HL-60/S4 (cell line): ENCODE results near the gene CHCHD1.
"Not testable (repeated sequence)": the region's sequence is repeated elsewhere in the genome, so short reads cannot be mapped to it uniquely, and the experiment has no call there.

ENCODE experiments used
- in situ Hi-C: fragments of 300-500 bp; cut with MboI; formaldehyde crosslinking; loops from 2 replicates; pipeline ENCODE4 v1.14.3; 2022; ENCODE audit warnings: low sequenced_read_pairs

CHCHD1 gene

DNA sequence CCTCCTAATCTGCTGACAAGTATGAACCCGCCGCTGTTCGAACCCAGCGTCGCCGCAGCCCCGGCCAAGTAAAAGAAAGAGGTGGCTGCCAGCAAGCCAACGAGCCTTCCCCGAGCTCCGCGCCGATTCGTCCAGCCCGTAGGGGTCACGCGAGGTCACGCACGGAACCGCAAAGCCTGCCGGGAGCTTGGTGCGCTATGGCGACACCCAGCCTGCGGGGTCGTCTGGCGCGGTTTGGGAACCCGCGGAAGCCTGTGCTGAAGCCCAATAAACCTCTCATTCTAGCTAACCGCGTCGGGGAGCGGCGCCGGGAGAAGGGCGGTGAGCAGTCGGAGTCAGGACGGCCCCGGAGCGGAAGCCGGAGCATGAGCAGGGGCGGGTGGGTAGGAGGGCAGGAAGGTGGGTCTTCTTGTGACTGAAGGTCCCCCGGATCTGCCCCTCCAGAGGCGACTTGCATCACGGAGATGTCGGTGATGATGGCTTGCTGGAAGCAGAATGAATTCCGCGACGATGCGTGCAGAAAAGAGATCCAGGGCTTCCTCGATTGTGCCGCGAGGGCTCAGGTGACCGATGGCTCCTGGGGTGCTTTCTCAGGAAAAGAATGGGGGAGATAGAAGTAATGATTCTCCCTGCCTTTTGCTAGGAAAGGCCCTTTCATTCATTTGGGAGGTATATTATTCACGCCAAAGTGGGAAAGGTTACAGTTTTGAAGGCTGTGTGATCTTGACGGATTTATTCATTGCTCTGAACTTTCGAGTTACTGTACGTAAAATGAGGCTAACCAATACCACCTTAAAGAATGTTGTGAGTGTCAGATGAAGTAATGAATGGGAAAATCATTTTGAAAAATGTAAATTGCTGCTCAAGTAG is at the start of gene CHCHD1:
CHCHD1 (plus strand) TSS at position 170 of the 870 bp plus-strand sequence; CDS start at position 198, 28 bp downstream.
- in situ Hi-C loops: no loop called here

DNA sequence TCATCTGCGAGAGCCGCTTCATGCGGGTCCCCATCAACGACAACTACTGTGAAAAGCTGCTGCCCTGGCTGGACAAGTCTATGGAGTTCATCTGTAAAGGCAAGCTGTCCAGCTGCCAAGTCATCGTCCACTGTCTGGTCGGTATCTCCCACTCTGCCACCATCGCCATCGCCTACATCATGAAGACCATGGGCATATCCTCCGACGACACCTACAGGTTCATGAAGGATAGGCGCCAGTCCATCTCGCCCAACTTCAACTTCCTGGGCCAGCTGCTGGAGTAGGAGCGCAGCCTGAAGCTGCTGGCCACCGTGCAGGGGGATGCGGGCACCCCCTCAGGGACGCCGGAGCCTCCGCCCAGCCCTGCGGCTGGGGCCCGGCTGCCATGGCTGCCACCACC is 49.4 kb upstream of the CHCHD1 start:
- in situ Hi-C loops: no loop called here

DNA sequence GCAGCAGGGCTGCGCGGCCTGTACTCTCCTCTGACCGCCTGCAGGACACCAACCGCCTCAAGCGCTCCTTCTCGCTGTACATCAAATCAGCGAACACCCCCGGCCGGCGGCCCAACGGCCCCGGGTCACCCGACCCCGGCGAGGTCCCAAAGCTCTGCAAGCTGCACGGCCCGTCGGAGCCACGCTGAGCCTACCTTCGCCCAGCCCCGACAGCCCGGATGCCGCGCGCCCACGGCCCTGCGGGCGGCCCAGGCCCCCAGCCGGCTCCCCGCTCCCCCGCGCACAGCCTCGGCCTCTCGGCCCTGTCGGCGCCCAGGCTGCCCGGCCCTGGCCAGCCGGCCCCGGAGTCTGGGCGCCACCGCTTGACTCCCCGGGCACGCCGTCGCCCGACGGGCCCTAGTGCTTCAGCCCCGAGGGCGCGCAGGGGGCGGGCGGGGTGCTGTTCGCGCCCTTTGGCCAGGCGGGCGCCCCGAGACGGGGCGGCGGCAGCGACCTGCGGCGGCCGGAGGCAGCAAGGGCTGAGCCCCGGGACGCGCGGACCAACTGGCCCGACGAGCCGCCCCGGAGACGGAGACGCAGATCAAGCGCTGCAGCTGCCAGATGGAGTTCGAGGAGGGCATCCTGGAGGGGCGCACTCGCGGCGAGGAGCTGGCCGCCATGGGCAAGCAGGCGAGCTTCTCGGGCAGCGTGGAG is 48.8 kb upstream of the CHCHD1 start:
- in situ Hi-C loops: no loop called here

DNA sequence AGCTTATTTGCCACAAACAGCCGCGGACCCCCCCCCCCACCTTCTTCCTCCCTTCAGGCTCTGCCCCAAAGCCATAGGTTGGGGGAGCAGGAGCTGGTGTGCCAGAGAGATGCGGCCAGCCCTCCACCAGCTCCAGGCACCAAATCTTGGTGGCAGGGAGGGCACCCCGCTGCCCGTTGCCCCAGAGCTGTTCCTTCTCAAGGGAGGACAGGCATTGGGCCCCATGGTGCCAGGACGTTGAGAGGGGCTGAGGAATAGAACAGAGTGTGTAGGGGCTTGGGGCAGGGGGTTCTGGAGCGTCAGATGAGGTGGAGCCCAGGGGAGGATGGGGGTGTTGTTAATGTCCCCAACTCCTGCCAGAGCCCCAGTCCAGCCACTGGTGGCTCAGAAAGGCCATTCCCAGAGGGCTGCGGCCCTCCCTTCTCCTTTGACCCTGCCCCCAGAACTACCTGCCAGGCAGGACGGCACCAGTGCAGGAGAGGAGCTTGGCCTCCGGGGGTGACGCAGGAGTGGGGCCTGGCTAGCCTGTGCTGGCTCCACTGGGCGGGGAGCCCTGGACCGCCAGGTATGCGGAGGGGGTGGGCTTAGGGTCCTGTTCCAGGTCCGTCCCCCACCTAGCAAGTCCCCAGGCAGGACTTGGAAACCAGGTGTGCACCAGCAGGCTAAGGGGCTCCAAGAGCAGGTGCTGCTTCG is 47.7 kb upstream of the CHCHD1 start:
- in situ Hi-C loops: no loop called here

DNA sequence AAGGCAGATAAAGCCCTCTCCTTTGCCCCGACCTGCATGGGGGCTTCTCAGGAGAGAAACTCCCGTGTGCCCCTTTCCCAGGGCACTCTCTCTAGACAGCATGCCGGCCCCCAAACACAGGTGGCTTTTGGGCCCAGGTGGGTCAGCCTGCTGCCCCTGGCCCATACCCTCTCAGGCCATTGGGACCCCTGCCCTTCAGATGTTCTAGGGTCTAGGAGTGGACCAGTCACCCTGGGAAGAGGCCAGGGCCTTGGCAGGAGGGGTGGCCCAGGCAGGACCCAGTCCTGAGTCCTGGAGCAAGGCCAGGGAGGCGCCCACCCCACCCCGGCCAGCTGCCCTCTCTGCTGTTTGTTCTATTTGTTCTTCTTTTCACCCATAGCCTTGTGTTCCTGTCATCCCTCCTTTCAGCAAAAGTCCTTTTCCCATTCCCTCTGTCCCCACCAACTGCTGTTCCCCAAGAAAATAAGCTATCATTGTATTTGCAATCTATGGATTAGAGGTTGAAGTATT is 47.0 kb upstream of the CHCHD1 start:
- in situ Hi-C loops: no loop called here

DNA sequence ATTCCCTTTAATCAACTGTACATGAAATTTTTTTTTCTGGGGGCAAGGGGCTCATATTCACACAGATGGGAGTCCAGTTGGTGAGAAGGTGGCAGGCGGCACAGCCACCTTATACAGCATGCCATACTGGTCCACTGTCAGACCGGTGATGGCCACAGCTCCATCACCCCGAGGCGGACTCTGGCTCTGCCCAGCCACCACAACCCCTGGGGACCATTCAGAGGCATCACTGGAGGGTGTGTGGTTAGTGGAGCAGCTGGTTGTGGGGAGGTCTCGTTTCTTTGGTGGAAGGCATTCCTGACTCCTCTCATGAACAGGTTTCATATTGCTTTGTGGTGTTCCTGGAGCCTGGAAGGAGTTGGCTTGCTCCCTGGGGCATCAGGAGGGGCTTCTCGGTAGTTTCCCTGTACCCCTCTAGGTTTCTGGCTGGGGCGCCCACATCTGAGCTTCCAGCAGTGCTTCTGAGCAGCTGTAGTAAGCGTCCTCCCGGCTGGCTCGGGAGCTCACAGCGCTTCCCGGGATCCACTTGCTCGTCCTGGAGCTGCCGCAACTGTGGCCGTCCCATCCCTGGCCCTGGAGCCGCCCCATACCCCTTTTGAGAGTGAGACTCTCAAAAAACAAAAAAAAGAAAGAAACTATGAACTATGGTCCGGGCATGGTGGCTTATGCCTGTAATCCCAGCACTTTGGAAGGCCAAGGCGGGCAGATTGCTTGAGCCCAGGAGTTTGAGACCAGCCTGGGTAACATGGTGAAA is 41.2 kb upstream of the CHCHD1 start:
- in situ Hi-C loops: not testable (repeated sequence)

DNA sequence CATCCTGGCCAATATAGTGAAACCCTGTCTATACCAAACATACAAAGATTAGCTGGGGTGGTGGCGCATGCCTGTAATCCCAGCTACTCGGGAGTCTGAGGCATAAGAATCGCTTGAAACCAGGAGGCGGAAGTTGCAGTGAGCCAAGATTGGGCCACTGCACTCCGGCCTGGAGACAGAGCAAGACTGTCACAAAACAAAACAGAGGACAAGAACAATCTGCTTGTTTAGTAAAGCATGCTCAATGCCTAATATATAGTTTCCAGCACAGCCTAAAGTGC is 39.5 kb upstream of the CHCHD1 start:
- in situ Hi-C loops: no loop called here

DNA sequence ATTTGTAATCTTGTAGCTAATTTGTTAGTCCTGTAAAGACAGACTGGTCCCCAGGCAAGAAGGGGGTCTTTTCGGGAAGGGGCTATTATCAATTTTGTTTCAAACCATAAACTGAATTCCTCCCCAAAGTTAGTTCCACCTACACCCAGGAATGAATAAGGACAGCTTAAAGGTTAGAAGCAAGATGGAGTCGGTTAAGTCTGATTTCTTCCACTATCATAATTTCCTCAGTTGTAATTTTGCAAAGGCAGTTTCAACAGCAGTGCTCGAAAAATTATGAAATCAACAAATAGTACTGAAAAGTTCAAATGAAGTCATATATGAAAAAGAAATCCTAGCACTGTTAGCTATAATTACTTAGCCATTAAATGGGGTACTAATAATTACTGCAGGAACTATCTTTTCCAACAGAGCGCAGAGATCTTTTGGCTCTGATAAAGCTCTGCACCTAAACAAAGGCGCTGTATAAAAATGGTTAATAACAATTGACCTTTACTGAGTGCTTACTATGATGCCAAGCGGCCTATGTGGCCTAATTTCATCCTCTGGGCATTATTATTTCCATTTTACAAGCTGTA is 38.4 kb upstream of the CHCHD1 start:
- in situ Hi-C loops: no loop called here

DNA sequence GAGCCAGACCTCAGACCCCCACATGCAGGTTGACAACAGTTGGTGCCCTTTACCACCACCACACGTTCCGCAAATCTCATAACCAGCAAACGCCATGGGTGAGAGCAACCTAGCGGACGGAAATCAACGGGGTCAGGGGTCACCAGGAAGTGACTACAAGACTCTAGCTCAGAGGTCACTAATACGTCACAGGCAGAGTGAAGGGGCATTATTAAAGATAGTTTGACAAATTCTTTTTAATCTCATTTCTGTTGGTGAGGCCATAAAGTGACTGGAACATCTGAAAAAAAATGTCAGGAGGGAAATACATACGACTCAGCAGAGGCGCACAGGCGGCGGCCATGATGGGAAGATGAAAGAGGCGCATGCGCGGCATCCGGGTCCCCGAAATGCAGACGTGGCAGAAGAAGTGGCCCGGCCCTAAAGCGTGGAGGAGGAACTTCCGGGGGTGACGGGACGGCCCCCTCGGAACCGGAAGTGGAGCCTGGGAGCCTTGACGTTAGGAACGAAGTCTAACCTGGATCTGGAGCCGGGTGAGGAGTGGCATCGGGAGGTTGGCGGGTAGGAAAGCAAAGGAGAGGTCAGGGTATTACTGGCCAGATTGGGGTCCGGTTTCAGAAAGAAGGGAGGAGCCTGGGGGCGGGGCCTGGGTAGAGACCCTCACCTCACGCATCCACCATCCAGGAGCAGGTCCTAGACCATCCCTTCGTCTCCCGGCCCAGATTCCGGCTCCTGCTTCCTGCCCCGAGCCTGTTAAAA is 37.8 kb upstream of the CHCHD1 start, which contains the start of gene SEC24C:
SEC24C (plus strand) TSS at position 468 of the 759 bp plus-strand sequence. CDS start 2,461 bp downstream, outside the sequence.
- in situ Hi-C loops: no loop called here

DNA sequence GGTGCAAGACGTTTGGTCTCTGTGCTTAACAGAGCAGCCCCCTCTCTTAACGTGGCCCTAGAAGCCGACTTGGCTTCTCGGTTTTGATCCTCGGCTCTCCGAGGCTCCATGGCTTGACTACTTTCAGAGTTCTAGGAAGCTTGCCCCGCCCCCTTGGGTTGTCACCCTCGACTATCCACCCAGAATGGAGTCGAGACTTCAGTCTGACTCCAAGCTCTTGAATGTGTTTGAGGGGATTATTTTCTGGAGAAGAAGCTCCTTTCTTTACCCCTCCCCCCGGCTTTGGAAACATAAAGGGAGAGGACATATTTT is 37.2 kb upstream of the CHCHD1 start:
- in situ Hi-C loops: no loop called here

DNA sequence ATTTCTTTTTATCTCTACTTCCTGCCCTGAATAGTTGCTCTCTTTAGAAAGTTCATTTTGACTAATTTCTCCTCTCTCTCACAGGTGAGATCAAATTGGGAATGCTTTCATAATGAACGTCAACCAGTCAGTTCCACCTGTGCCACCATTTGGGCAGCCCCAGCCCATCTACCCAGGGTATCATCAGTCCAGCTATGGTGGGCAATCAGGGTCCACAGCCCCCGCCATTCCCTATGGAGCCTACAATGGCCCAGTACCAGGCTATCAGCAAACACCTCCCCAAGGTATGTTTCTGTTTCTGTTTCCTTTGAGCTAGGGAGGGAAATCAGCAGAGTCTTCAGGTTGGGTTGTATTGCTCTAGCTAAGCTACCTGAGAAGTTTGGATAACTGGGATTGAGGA is 35.1 kb upstream of the CHCHD1 start:
- in situ Hi-C loops: no loop called here

DNA sequence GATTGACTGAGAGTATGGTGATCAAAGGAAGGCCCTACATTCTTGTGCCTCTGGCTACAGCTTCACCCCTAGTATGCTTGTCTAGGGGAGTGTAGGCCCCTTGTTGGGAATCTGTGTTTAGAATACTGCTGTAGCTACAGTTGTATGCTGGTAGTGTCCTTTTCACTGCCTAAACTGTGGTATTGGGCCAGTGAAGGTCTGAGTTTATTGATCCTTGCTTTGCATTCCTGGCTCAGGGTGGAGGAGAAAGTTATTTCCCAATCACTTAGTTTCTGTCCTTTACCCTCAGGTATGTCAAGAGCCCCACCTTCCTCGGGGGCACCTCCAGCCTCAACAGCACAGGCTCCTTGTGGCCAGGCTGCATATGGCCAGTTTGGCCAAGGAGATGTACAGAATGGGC is 31.0 kb upstream of the CHCHD1 start:
- in situ Hi-C loops: no loop called here

DNA sequence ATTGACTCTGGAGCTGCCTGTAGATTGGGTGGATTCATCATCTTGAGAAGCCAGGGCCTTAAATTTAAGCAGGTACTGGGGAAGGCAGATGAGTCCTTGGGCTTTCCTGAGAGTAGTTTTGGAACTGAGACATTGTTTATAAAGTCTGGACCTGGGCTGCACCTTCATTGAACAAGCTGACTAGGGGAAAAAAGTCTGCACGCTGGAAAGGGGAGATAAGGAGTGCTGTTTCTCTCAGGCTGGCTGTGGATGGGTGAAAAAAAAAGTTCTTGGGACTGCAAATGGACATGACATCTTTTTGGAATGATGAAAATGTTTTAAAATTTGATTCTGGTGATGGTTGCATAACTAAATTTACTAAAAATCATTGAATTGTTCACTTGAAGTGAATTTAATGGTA is 25.7 kb upstream of the CHCHD1 start:
- in situ Hi-C loops: no loop called here

DNA sequence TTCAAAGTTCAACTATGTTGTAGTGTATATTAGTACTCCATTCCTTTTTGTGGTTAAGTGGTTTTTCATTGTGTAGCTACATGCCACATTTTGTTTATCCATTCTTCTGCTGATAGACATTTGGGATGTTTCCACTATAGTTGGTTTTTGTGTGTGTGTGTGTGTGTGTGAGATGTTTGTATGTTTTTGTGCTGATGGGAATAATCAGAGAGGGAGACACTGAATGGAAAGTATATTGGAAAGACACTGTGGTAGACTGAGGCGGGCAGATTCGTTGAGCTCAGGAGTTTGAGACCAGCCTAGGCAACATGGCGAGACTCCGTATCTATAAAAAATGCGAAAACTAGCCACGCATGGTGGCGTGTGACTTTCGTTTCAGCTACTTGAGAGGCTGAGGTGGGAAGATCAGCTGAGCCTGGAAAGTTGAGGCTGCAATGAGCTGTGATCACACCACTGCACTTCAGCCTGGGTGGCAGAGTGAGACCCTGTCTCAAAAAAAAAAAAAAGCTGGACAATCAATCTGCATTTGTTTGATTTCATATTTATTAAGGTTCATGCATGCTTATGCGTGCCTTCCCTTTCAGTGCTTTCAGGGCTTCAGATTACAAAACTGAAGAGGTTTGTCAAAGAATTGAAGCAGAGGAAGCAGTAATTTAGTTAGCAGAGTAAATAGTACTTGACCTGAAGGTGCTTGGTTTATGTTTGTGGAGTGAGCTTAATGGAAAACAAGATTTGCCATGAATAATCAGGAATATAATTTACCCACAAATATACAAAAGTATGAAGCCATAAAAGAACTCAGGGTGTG is 22.9 kb upstream of the CHCHD1 start:
- in situ Hi-C loops: no loop called here

DNA sequence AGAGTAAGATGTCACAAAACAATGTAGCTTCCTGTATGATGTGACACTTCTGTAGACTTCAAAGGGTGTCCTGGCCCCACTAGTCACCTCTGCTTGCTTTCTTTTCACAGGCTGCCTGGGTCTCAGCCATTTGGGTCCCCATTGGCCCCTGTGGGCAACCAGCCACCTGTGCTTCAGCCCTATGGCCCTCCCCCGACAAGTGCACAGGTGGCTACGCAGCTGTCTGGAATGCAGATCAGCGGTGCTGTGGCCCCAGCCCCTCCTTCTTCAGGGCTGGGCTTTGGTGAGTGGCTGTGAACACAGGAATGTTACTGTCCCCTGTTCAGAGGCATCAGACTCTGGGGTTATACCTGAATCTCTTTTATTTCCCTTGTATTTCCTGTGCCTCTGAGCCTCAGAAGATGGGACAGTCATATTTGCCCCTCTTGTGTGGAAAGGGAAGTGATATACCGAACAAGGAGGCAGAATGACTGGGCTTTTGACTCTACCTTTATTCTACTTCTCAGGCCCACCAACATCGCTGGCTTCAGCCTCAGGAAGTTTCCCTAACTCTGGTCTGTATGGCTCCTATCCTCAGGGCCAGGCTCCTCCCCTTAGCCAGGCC is 22.2 kb upstream of the CHCHD1 start:
- in situ Hi-C loops: no loop called here

DNA sequence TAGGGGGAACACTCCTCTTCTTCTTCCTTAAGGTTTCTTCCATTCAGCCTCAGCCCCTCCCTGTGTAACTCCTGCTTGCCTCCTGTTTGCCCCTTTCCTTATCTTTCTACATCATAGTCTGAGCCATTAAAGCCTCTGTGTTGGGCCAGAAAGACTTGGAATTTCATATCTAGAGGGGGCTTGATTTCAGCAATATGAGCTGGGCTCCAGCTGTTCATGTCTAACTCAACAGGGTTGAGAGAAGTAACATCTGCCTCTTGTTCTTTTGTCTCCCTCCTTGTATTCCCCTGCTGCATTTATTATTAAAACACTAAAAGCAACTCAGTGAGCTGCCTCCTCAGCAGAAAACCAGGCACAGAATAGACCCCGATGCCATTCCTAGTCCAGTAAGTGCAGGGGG is 20.1 kb upstream of the CHCHD1 start:
- in situ Hi-C loops: no loop called here

DNA sequence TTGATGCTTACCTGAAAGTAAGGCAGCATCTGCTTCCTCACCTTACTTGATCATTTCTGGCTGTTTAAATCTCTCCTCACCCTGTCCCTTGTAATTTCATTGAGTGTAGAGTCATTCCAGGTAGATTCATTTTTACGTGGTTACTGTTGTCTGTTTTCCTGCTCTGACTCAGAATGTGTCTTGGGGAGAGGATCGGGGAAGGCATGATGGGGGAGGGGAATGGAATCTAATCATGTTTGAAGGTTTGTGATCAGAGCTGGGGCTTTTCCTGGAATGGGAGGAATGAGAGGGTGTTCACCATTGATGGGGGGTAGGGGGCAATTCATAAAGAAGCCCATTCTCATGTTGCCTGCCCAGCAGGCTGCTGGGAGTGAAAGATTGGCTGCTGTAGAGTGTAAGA is 18.9 kb upstream of the CHCHD1 start:
- in situ Hi-C loops: no loop called here

DNA sequence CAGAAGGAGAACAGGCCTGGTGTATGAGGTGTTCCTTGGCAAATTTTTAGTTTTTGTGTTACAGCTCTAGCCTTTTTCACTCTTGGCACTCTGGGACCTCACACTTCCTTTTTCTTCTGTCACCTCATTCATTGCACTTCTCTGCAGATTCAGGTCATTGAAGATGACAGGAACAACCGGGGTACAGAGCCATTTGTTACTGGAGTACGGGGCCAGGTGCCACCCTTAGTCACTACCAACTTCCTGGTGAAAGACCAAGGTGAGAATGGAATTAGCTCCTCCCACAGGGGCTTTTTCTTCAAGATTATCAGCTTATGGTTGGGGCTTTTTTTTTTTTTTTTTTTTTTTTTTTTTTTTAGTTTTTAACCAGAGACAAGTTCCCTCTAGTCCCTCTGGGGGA is 18.5 kb upstream of the CHCHD1 start:
- in situ Hi-C loops: no loop called here

DNA sequence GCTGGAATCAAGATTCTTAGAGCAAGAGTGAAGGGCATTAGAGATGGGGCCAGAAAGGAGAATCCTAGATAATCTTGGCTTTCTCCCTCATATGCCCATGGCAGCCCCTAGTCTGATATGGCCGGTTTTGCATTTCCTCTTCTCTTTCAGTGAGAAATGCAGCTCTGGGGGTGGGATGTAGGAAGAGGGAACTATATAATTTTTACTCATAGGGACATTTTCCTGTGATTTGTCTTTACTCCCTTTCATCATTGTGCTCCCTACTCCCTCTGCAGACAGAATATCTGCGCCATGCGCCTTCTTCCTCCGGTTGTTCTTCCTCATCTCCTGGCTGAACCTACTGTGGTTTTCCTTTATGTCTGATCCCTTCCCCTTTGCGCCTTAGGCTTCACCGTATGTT is 16.8 kb upstream of the CHCHD1 start:
- in situ Hi-C loops: no loop called here
